DND-41 (cell line): Measurements from ENCODE around the gene CANT1.
"Not testable (repeated sequence)": the region's sequence is repeated elsewhere in the genome, so short reads cannot be mapped to it uniquely, and the experiment has no call there.

Experiments
- ATAC-seq: fragments of 200-7000 bp; cut with Tn5 transposase; 3 replicates; pipeline ENCODE4 v1.9.1; 2021; ENCODE audit warnings: low read depth; ENCODE audit not compliant: insufficient read depth
- DNase-seq: peaks from one replicate; pipeline ENCODE4 v3.0.0-alpha.2; 2020
- H2AFZ ChIP-seq: 2 replicates; pipeline ENCODE4 v1.6.0; 2012; ENCODE audit warnings: low read depth, low read length
- H3K27ac ChIP-seq: 2 replicates; pipeline ENCODE4 v1.5.1; 2012; ENCODE audit warnings: low read length, inconsistent platforms
- H3K27me3 ChIP-seq: fragments of 200-600 bp; sonication (generic); 2 replicates; pipeline ENCODE4 v1.6.0; 2012; ENCODE audit warnings: low read length, mild to moderate bottlenecking, inconsistent platforms; ENCODE audit not compliant: insufficient read depth, poor library complexity
- H3K36me3 ChIP-seq: 2 replicates; pipeline ENCODE4 v1.5.1; 2012; ENCODE audit warnings: low read length, inconsistent platforms; ENCODE audit not compliant: insufficient read depth
- H3K4me1 ChIP-seq: 2 replicates; pipeline ENCODE4 v1.5.1; 2012; ENCODE audit warnings: mild to moderate bottlenecking, low read length; ENCODE audit not compliant: insufficient read depth
- H3K4me2 ChIP-seq: 2 replicates; pipeline ENCODE4 v1.6.0; 2012; ENCODE audit warnings: mild to moderate bottlenecking, moderate library complexity, low read length, inconsistent platforms; ENCODE audit not compliant: insufficient read depth
- H3K4me3 ChIP-seq, 2 experiments: fragments of 200-600 bp in 1 of 2; shearing (Covaris generic) in 1 of 2; 2 replicates each; pipeline ENCODE4 v1.5.1; 2012 to 2016; ENCODE audit warnings: inconsistent platforms in 2 of 2, low read length in 2 of 2, mild to moderate bottlenecking in 2 of 2, low read depth in 1 of 2, moderate library complexity in 1 of 2
- H3K79me2 ChIP-seq: 2 replicates; pipeline ENCODE4 v1.6.0; 2012; ENCODE audit warnings: low read length, inconsistent platforms; ENCODE audit not compliant: insufficient read depth
- H3K9ac ChIP-seq: 2 replicates; pipeline ENCODE4 v1.6.0; 2012; ENCODE audit warnings: low read depth, mild to moderate bottlenecking, inconsistent platforms, low read length, moderate library complexity
- H3K9me3 ChIP-seq: 2 replicates; pipeline ENCODE4 v1.5.1; 2012; ENCODE audit warnings: low read length, moderate library complexity, mild to moderate bottlenecking, inconsistent platforms; ENCODE audit not compliant: insufficient read depth, severe bottlenecking
- H4K20me1 ChIP-seq: 2 replicates; pipeline ENCODE4 v1.6.0; 2012; ENCODE audit warnings: low read length; ENCODE audit not compliant: insufficient read depth
- EZH2 ChIP-seq: IDR thresholded peaks from 3 replicates; pipeline ENCODE4 v1.6.1; 2012; ENCODE audit warnings: borderline replicate concordance, low read depth, mild to moderate bottlenecking, moderate library complexity, low read length, inconsistent platforms; ENCODE audit not compliant: severe bottlenecking
- TF ChIP-seq, protein P1 (sequence below): IDR thresholded peaks from 2 replicates; pipeline ENCODE4 v1.5.1; 2012; ENCODE audit warnings: borderline replicate concordance, low read length, moderate library complexity, mild to moderate bottlenecking; ENCODE audit not compliant: poor library complexity, severe bottlenecking; ENCODE audit errors: extremely low read depth

CANT1 gene

DNA sequence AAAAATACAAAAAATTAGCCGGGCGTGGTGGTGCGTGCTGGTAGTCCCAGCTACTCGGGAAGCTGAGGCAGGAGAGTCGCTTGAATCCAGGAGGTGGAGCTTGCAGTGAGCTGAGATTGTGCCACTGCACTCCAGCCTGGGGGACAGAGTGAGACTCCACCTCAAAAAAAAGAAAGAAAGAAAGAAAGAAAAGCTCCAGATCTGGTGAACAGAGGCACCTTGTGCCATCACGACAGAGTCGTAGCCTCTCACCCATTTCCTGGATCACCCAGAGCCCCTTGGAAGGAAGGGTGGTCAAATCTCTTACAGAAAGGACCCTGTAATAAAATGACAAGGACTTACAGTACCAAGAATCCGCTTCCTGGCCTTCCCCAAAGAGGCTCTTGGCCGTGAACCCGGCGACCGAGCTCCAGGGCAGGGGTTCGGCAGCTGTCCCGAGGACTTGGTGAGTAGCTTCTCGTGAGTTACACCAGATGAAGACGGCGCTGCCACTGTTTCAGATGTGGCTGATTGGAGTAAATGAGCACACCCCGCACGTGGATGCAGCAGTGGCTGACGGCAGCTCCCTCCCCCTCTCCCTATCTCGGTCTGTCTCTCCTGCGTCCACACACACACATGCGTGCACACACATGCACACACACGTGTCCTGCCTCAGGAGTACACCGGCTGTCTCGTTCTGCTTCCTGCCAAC, 43.3 kb downstream of the CANT1 start:
- no peak overlapping the region for H3K9ac ChIP-seq
- H3K27ac ChIP-seq, result no peak overlapping the region
- H3K4me1 ChIP-seq, result 0 out of 2 replicates have a peak, but pooled peaks cover 3% of the 10 kb centered on the region
- peaks cover 39% of the 10 kb centered on the region for H3K36me3 ChIP-seq
- no peak overlapping the region for H3K4me2 ChIP-seq
- TF ChIP-seq, protein P1, sequence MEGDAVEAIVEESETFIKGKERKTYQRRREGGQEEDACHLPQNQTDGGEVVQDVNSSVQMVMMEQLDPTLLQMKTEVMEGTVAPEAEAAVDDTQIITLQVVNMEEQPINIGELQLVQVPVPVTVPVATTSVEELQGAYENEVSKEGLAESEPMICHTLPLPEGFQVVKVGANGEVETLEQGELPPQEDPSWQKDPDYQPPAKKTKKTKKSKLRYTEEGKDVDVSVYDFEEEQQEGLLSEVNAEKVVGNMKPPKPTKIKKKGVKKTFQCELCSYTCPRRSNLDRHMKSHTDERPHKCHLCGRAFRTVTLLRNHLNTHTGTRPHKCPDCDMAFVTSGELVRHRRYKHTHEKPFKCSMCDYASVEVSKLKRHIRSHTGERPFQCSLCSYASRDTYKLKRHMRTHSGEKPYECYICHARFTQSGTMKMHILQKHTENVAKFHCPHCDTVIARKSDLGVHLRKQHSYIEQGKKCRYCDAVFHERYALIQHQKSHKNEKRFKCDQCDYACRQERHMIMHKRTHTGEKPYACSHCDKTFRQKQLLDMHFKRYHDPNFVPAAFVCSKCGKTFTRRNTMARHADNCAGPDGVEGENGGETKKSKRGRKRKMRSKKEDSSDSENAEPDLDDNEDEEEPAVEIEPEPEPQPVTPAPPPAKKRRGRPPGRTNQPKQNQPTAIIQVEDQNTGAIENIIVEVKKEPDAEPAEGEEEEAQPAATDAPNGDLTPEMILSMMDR, result no peak
- no peak for TF ChIP-seq EZH2
- no peak overlapping the region for H3K4me3 ChIP-seq
- H3K9me3 ChIP-seq, result no peaks in the 10 kb centered on the region
- no peak overlapping the region for H2AFZ ChIP-seq
- no peaks in the 10 kb centered on the region for H3K27me3 ChIP-seq
- H4K20me1 ChIP-seq, result peaks cover 32% of the 10 kb centered on the region
- peaks cover 4% of the 10 kb centered on the region for H3K79me2 ChIP-seq
- ATAC-seq (no peak), DNase-seq (no peak)

DNA sequence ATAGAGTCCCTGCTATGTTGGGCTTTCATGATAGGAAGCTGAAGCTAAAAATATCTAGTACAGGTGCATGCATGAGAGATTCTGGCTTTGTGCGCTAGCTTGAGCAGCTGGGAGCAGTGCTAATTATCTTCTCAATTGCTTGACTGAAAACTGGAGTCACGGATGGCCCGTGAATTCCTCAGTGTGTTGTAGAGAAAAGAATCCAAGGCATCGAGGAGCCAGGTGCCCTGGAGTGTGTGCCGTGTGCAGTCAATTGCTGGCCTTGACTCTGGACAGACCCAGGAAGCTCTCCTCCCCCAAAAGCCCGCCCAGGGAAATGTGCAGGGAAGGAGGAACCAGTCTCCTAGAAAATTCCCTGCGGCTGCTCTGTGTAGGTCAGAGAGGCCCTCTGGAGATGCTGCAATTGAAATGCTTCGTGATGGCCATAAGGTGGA, 44.1 kb downstream of the CANT1 start:
- Histone ChIP-seq H3K27me3 (no peaks in the 10 kb centered on the region), H3K9ac (no peak overlapping the region), H3K4me1 (no peaks in the 10 kb centered on the region), H3K79me2 (no peaks in the 10 kb centered on the region; the same call in 1 of the 2 replicates), H4K20me1 (peaks cover 26% of the 10 kb centered on the region), H3K4me3 (no peak overlapping the region), H3K36me3 (peaks cover 31% of the 10 kb centered on the region), H3K9me3 (no peaks in the 10 kb centered on the region), H3K4me2 (no peak overlapping the region), H3K27ac (no peak overlapping the region), H2AFZ (no peak overlapping the region)
- no peak for TF ChIP-seq EZH2
- TF ChIP-seq, protein P1, result no peak
- ATAC-seq, result no peak
- DNase-seq, result no peak

DNA sequence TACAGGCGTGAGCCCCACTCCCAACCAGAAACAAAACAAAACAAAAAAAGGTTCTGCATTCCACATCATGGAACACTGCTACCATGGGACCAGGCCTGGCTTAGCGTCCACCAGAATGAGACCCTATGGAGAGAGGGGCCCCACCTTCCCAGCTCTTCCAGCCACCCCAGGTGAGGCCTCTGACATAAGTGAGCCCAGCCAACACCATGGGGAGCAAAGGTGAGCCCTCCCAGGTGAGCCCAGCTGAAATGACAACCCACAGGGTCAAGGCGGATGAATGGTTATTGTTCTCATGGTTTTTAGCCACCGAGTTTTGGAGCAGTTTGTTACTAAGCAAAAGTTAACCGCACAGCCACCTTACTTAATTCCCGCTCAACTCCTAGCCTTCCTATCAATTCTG, 46.2 kb downstream of the CANT1 start:
- Histone ChIP-seq H3K4me2 (no peak overlapping the region), H3K36me3 (peaks cover 12% of the 10 kb centered on the region; the same call in 1 of the 2 replicates), H3K27ac (no peak overlapping the region), H3K27me3 (no peaks in the 10 kb centered on the region), H2AFZ (no peak overlapping the region), H3K9me3 (no peaks in the 10 kb centered on the region), H3K4me3 (no peak overlapping the region), H3K9ac (no peak overlapping the region), H3K4me1 (no peaks in the 10 kb centered on the region), H4K20me1 (peaks cover 17% of the 10 kb centered on the region), H3K79me2 (no peaks in the 10 kb centered on the region)
- DNase-seq, result no peak
- ATAC-seq, result no peak
- TF ChIP-seq EZH2, result no peak
- TF ChIP-seq, protein P1, result no peak

DNA sequence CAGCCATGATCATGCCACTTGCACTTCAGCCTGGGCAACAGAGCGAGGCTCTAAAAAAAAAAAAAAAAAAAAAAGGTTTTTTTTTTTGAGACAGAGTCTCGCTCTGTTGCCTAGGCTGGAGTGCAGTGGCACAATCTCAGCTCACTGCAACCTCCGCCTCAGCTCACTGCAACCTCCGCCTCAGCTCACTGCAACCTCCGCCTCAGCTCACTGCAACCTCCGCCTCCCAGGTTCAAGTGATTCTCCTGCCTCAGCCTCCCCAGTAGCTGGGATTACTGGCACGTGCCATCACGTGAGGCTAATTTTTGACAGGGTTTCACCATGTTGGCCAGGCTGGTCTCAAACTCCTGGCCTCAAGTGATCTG, 46.6 kb downstream of the CANT1 start:
- H3K4me1 ChIP-seq, H3K9ac ChIP-seq, H3K4me3 ChIP-seq, H3K36me3 ChIP-seq, H3K4me2 ChIP-seq, DNase-seq, H2AFZ ChIP-seq, H3K27me3 ChIP-seq, ATAC-seq, H3K9me3 ChIP-seq, H3K27ac ChIP-seq, H3K79me2 ChIP-seq: not testable (repeated sequence)
- H4K20me1 ChIP-seq, result peaks cover 14% of the 10 kb centered on the region
